A549 treated with GW870086 at 1 μM for 4 hours (cell line): ENCODE data around the gene SKP2. TPM values are rescaled to one million over a fixed set of nuclear protein-coding genes. Genes with fewer than 3 reads are reported as not detected.

Source experiments
- total RNA-seq: library from RNA; stranded (reverse); fragments of 200-300 nt; extraction: Qiagen RNA extraction; gene quantifications from 5 replicates; pipeline ENCODE4 v1.2.3, GENCODE V29; 2022; ENCODE audit warnings: low read depth

The SKP2 gene
- total RNA-seq, result 17.2 to 24.5 TPM (median 20.1 TPM) in 5 replicates

GRCh38 chr5:36151434-36152323, at the start of gene SKP2, which contains the start of gene LMBRD2:
Gene SKP2 (plus strand): TSS chr5:36152111. CDS start chr5:36152263, 152 bp downstream.
Gene LMBRD2 (minus strand): TSS chr5:36151887. CDS start chr5:36143349, 8,538 bp downstream.

Other genes with a start within 250 kb of the SKP2 start
- not detected in 5 replicates for gene CAPSL, start 213.5 kb upstream of the SKP2 start, total RNA-seq
- gene UGT3A1, start 160.7 kb upstream of the SKP2 start, total RNA-seq, result not detected in 5 replicates
- gene UGT3A2, start 85.2 kb upstream of the SKP2 start, total RNA-seq, result not detected in 5 replicates
- gene LMBRD2, start 224 bp upstream of the SKP2 start, total RNA-seq, result 0.75 to 2.3 TPM (median 1.3 TPM) in 5 replicates
- gene NADK2, start 89.8 kb downstream of the SKP2 start, total RNA-seq, result 8.4 to 11.9 TPM (median 11.0 TPM) in 5 replicates
- gene RANBP3L, start 149.8 kb downstream of the SKP2 start, total RNA-seq, result not detected in 5 replicates